Tibial artery (tissue), 4 donors: ENCODE measurements around the gene WNT7A.

Experiments used
- DNase-seq, 2 donors: peaks; one replicate each; pipeline ENCODE4 v3.0.0-alpha.2; 2019
- H3K27ac ChIP-seq, 2 donors: fragments of 200-600 bp; sonication (generic) in 1 of 2; 1 replicate in 1 of 2; 2 replicates in 1 of 2; pipeline ENCODE4 v1.5.1; 2018 to 2019; ENCODE audit warnings: mild to moderate bottlenecking in 1 of 2
- H3K27me3 ChIP-seq, 2 donors: fragments of 200-600 bp; sonication (generic) in 1 of 2; one replicate each; pipeline versions ENCODE4 v1.5.1 to v1.6.0; 2016 to 2019
- H3K36me3 ChIP-seq, 3 donors: fragments of 200-600 bp; sonication (generic) in 2 of 3; one replicate each; pipeline ENCODE4 v1.5.1; 2016 to 2019; ENCODE audit warnings: mild to moderate bottlenecking in 2 of 3
- H3K4me1 ChIP-seq, 4 donors: fragments of 200-600 bp; sonication (generic) in 2 of 4; 1 replicate in 3 of 4; 2 replicates in 1 of 4; pipeline ENCODE4 v1.5.1; 2016 to 2019
- H3K4me3 ChIP-seq, 2 donors: fragments of 200-600 bp; sonication (generic) in 1 of 2; 1 replicate in 1 of 2; 2 replicates in 1 of 2; pipeline ENCODE4 v1.5.1; 2018 to 2019; ENCODE audit warnings: mild to moderate bottlenecking in 2 of 2
- H3K9me3 ChIP-seq, 3 donors: fragments of 200-600 bp; sonication (generic) in 1 of 3; one replicate each; pipeline ENCODE4 v1.5.1; 2016 to 2019
- intact Hi-C: fragments of 100-400 bp; cut with DNase I; formaldehyde crosslinking; loops from one replicate; pipeline ENCODE4 v1.15.0; 2023; ENCODE audit warnings: low total_unique reads
- TF ChIP-seq, protein P1 (sequence below), 2 experiments: fragments of 200-600 bp in 1 of 2; fragments of 450-650 bp in 1 of 2; IDR thresholded peaks; one replicate each; pipeline ENCODE4 v1.5.1; 2017 to 2019; ENCODE audit warnings: antibody characterized with exemption in 2 of 2, mild to moderate bottlenecking in 1 of 2, moderate library complexity in 1 of 2

Gene WNT7A

DNA sequence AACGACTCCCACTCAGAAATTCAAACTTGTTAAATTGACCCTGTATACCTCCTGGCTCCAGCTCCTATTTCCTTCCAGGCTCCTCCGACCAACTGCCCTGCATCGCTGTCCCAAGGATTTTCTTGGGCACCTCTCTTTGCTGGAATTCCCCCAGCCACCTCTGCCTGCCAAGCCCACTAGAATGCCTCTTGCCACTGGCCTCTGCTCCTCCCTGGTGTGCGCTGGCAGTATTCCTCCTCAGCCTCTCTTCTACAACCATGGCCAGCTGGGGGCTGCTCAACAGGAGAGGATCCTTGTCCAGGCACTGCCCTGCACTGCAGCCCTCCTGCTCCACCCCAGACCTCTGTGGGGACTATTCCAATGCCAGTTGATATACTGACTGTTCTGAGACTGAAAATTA lies 7.4 kb downstream of the WNT7A start:
- intact Hi-C loops: no loop called here
- H3K27ac ChIP-seq: no peak overlapping the region
- H3K27me3 ChIP-seq: peaks cover 0 to 39% of the 10 kb centered on the region in 2 donors
- TF ChIP-seq, protein P1, sequence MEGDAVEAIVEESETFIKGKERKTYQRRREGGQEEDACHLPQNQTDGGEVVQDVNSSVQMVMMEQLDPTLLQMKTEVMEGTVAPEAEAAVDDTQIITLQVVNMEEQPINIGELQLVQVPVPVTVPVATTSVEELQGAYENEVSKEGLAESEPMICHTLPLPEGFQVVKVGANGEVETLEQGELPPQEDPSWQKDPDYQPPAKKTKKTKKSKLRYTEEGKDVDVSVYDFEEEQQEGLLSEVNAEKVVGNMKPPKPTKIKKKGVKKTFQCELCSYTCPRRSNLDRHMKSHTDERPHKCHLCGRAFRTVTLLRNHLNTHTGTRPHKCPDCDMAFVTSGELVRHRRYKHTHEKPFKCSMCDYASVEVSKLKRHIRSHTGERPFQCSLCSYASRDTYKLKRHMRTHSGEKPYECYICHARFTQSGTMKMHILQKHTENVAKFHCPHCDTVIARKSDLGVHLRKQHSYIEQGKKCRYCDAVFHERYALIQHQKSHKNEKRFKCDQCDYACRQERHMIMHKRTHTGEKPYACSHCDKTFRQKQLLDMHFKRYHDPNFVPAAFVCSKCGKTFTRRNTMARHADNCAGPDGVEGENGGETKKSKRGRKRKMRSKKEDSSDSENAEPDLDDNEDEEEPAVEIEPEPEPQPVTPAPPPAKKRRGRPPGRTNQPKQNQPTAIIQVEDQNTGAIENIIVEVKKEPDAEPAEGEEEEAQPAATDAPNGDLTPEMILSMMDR (IDR thresholded peaks at IDR 0.05): no peak
- no peak for DNase-seq
- H3K36me3 ChIP-seq: no peaks in the 10 kb centered on the region
- no peaks in the 10 kb centered on the region for H3K4me1 ChIP-seq
- peaks cover 0 to 7% (median 0%) of the 10 kb centered on the region in 3 donors for H3K9me3 ChIP-seq
- H3K4me3 ChIP-seq: no peak overlapping the region

- no peak for DNase-seq
- H3K4me1 ChIP-seq: no peaks in the 10 kb centered on the region
- no peak overlapping the region for H3K27ac ChIP-seq
- peaks cover 0 to 33% of the 10 kb centered on the region in 2 donors for H3K27me3 ChIP-seq
- intact Hi-C loops: no loop called here
- no peak overlapping the region for H3K4me3 ChIP-seq
- peaks cover 0 to 7% (median 0%) of the 10 kb centered on the region in 3 donors for H3K9me3 ChIP-seq
- TF ChIP-seq, protein P1 (IDR thresholded peaks at IDR 0.05): no peak
- no peaks in the 10 kb centered on the region for H3K36me3 ChIP-seq
These were observed 8.1 kb downstream of the WNT7A start for GRCh38 chr3:13871791-13872190.

DNA sequence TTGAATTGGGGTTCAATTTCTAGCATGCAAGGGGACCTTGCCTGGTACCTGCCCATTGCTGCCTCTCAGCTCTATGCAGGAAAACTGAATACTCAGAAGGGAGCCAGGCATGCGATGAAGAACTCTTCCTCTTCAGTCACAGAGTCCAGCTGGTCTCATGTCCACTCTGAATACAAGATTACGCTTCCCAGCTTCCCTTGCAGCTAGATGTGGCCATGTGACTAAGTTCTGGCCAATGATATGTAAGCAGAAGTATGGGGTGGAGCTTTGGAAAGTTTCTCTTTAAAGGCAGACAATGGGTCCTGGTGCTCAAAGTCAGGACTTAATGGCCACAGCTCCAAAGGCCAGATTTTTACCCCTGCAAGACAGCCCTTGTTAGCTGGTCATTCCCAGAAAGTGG lies 9.0 kb downstream of the WNT7A start:
- no peak for DNase-seq
- Histone ChIP-seq H3K36me3 (no peaks in the 10 kb centered on the region), H3K27me3 (peaks cover 0 to 33% of the 10 kb centered on the region in 2 donors), H3K9me3 (peaks cover 0 to 7% (median 0%) of the 10 kb centered on the region in 3 donors), H3K4me1 (no peaks in the 10 kb centered on the region), H3K27ac (no peak overlapping the region), H3K4me3 (no peak overlapping the region)
- TF ChIP-seq, protein P1 (IDR thresholded peaks at IDR 0.05): no peak
- intact Hi-C loops: no loop called here

GRCh38 chr3:13869761-13870343 lies 10.0 kb downstream of the WNT7A start:
- intact Hi-C loops: no loop called here
- no peak for DNase-seq
- TF ChIP-seq, protein P1 (IDR thresholded peaks at IDR 0.05): no peak

DNA sequence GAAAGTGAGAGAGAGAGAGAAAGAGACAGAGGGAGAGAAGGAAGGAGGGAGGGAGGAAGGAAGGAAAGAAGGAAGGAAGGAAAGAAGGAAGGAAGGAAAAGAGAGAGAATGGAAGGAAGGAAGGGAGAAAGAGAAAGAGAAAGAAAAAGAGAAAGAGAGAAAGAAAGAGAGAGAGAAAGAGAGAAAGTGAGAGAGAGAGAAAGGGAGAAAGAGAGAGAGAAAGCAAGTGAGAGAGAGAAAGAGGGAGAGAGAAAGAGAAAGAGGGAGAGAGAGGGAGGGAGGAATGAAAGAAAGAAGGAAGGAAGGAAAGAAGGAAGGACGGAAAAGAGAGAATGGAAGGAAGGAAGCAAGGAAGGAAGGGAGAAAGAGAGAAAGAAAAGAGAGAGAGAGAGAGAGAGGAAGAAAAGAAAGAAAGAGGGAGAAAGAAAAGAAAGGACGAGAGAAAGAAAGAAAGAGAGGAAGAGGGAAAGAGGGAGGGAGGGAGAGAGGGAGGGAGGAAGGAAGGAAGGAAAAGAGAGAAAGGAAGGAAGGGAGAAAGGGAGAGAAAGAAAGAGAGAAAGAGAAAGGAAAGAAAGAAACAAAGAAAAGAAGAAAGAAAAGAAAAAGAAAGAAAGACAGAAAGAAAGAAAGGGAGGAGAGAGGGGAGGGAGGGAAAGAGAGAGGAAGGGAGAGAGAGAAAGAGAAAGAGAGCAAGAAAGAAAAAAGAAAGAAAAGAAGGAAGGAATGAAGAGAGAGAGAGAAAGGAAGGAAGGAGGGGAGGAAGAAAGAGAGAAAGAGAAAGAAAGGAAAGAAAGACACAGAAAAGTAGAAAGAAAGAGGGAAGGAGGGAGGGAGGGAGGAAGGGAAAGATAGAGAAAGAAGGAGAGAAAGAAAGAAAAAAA lies 10.8 kb downstream of the WNT7A start:
- Histone ChIP-seq H3K27me3 (peaks cover 0 to 26% of the 10 kb centered on the region in 2 donors), H3K36me3 (no peaks in the 10 kb centered on the region), H3K4me3 (no peak overlapping the region), H3K27ac (no peak overlapping the region), H3K9me3 (peaks cover 0 to 7% (median 0%) of the 10 kb centered on the region in 3 donors), H3K4me1 (no peaks in the 10 kb centered on the region)
- no peak for DNase-seq
- intact Hi-C loops: no loop called here
- TF ChIP-seq, protein P1 (IDR thresholded peaks at IDR 0.05): no peak

More at GRCh38 chr3:13869761-13870343, 10.0 kb downstream of the WNT7A start:
- Histone ChIP-seq H3K36me3 (no peaks in the 10 kb centered on the region), H3K4me1 (no peaks in the 10 kb centered on the region), H3K9me3 (peaks cover 0 to 7% (median 0%) of the 10 kb centered on the region in 3 donors), H3K4me3 (no peak overlapping the region), H3K27me3 (peaks cover 0 to 29% of the 10 kb centered on the region in 2 donors), H3K27ac (no peak overlapping the region)
